Mesenchymal stem cell (in vitro differentiated cells and primary cell): Measurements from ENCODE around the gene KCNAB2.

Experiments
- DNase-seq: peaks from one replicate; pipeline ENCODE4 v3.0.0-alpha.2; 2013
- H2AFZ ChIP-seq: one replicate; pipeline ENCODE4 v1.6.1; 2013; ENCODE audit warnings: low read depth, mild to moderate bottlenecking, control low read depth, inconsistent platforms, low read length, moderate library complexity
- H2AK5ac ChIP-seq: 2 replicates; pipeline ENCODE4 v1.6.1; 2013; ENCODE audit warnings: low read length, moderate library complexity, mild to moderate bottlenecking, inconsistent platforms; ENCODE audit not compliant: severe bottlenecking
- H2BK120ac ChIP-seq: one replicate; pipeline ENCODE4 v1.6.1; 2013; ENCODE audit warnings: low read depth, mild to moderate bottlenecking, inconsistent platforms, low read length, moderate library complexity
- H2BK12ac ChIP-seq, 2 experiments: one replicate each; pipeline ENCODE4 v1.6.1; 2013; ENCODE audit warnings: inconsistent platforms in 2 of 2, low read length in 2 of 2, mild to moderate bottlenecking in 2 of 2, moderate library complexity in 2 of 2, control low read depth in 1 of 2
- H2BK15ac ChIP-seq: one replicate; pipeline ENCODE4 v1.6.1; 2013; ENCODE audit warnings: mild to moderate bottlenecking, low read depth, inconsistent platforms; ENCODE audit not compliant: poor library complexity, severe bottlenecking
- H2BK5ac ChIP-seq: 2 replicates; pipeline ENCODE4 v1.6.1; 2013; ENCODE audit warnings: low read depth, mild to moderate bottlenecking, low read length, control low read depth, inconsistent platforms; ENCODE audit not compliant: poor library complexity, severe bottlenecking
- H3K14ac ChIP-seq, 2 experiments: one replicate each; pipeline ENCODE4 v1.6.1; 2013; ENCODE audit warnings: inconsistent platforms in 2 of 2, low read length in 2 of 2, control low read depth in 1 of 2, mild to moderate bottlenecking in 1 of 2, moderate library complexity in 1 of 2
- H3K18ac ChIP-seq, 2 experiments: one replicate each; pipeline ENCODE4 v1.6.1; 2013; ENCODE audit warnings: inconsistent platforms in 2 of 2, low read length in 2 of 2, control low read depth in 1 of 2, low read depth in 1 of 2, mild to moderate bottlenecking in 1 of 2
- H3K23ac ChIP-seq, 2 experiments: one replicate each; pipeline ENCODE4 v1.6.1; 2013; ENCODE audit warnings: inconsistent platforms in 2 of 2, low read length in 2 of 2, mild to moderate bottlenecking in 2 of 2, moderate library complexity in 2 of 2, control low read depth in 1 of 2
- H3K27ac ChIP-seq: 2 replicates; pipeline ENCODE4 v1.5.1; 2013; ENCODE audit warnings: mild to moderate bottlenecking, moderate library complexity, low read length, control low read depth, inconsistent platforms; ENCODE audit not compliant: poor library complexity, severe bottlenecking
- H3K27me3 ChIP-seq, 2 experiments: 2 replicates each; pipeline versions ENCODE4 v1.6.1 to v1.7.0; 2013; ENCODE audit warnings: low read length in 2 of 2, mild to moderate bottlenecking in 2 of 2, moderate library complexity in 2 of 2, control low read depth in 1 of 2, inconsistent platforms in 1 of 2; ENCODE audit not compliant: control insufficient read depth in 1 of 2, insufficient read depth in 1 of 2
- H3K36me3 ChIP-seq, 2 experiments: 2 replicates each; pipeline versions ENCODE4 v1.6.1 to v1.7.0; 2013; ENCODE audit warnings: low read length in 2 of 2, control low read depth in 1 of 2, inconsistent platforms in 1 of 2, low read depth in 1 of 2, mild to moderate bottlenecking in 1 of 2; ENCODE audit not compliant: insufficient read depth in 2 of 2, control insufficient read depth in 1 of 2
- H3K4ac ChIP-seq, 2 experiments: one replicate each; pipeline ENCODE4 v1.6.1; 2013; ENCODE audit warnings: inconsistent platforms in 2 of 2, low read length in 2 of 2, mild to moderate bottlenecking in 2 of 2, moderate library complexity in 2 of 2, control low read depth in 1 of 2, low read depth in 1 of 2
- H3K4me1 ChIP-seq: 2 replicates; pipeline ENCODE4 v1.6.1; 2013; ENCODE audit warnings: low read depth, low read length, control low read depth; ENCODE audit not compliant: control insufficient read depth, insufficient read depth
- H3K4me2 ChIP-seq: 2 replicates; pipeline ENCODE4 v1.6.1; 2013; ENCODE audit warnings: low read length, mild to moderate bottlenecking, inconsistent platforms; ENCODE audit not compliant: poor library complexity, severe bottlenecking
- H3K4me3 ChIP-seq, 2 experiments: 2 replicates each; pipeline versions ENCODE4 v1.5.1 to v1.7.0; 2013; ENCODE audit warnings: low read length in 2 of 2, mild to moderate bottlenecking in 2 of 2, control low read depth in 1 of 2, low read depth in 1 of 2; ENCODE audit not compliant: insufficient read depth in 1 of 2
- H3K79me1 ChIP-seq: replicated peaks from 2 replicates; pipeline ENCODE4 v1.6.1; 2013; ENCODE audit warnings: mild to moderate bottlenecking, control low read depth, low read length, inconsistent platforms; ENCODE audit not compliant: poor library complexity, severe bottlenecking
- H3K9ac ChIP-seq: 2 replicates; pipeline ENCODE4 v1.7.0; 2013; ENCODE audit warnings: mild to moderate bottlenecking, low read length, moderate library complexity
- H3K9me3 ChIP-seq: 2 replicates; pipeline ENCODE4 v1.7.0; 2013; ENCODE audit warnings: mild to moderate bottlenecking, low read length; ENCODE audit not compliant: control insufficient read depth
- H4K8ac ChIP-seq: one replicate; pipeline ENCODE4 v1.6.1; 2013; ENCODE audit warnings: inconsistent platforms, mild to moderate bottlenecking, low read length, moderate library complexity
- H4K91ac ChIP-seq: one replicate; pipeline ENCODE4 v1.6.1; 2013; ENCODE audit warnings: mild to moderate bottlenecking, low read length, inconsistent platforms
- WGBS: methylation state at CpG from one replicate; pipeline ENCODE4 v1.1.7; 2013; ENCODE audit warnings: mixed read lengths; 5-methylcytosine and 5-hydroxymethylcytosine counted together

KCNAB2 gene

DNA sequence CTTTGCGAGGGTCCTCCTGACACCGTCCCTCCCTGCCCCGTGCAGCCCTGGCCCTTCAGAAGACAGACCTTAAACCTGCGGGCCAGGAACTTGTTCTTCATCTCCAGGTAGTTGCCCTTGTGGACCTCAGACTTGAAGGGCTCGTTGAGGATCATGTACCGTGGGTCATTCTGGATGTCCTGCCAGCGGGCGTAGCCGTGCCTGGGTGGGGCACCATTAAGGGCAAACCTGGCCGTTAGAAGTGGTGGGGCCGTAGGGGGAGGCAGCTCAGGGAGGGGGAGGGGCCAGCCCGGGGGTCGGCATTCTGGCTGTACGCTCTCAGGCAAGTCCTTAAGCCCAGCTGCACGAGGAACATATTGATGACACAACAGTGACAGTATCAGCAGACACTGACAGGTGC is 64.6 kb downstream of the KCNAB2 start:
- Histone ChIP-seq H3K36me3 (no peaks in the 10 kb centered on the region), H3K27me3 (peaks cover 0 to 53% of the 10 kb centered on the region in 2 experiments), H3K18ac (no peak overlapping the region), H2BK120ac (no peak overlapping the region), H3K79me1 (no peaks in the 10 kb centered on the region), H2BK15ac (no peak overlapping the region), H4K91ac (no peak overlapping the region), H2BK5ac (no peak overlapping the region), H3K4ac (no peak overlapping the region), H3K14ac (no peak overlapping the region), H3K9me3 (no peaks in the 10 kb centered on the region), H4K8ac (no peak overlapping the region), H3K4me3 (no peak overlapping the region), H3K27ac (no peak overlapping the region), H3K4me1 (peaks cover 4% of the 10 kb centered on the region), H3K9ac (no peak overlapping the region), H2AFZ (no peak overlapping the region), H2AK5ac (no peak overlapping the region), H2BK12ac (no peak overlapping the region), H3K4me2 (no peak overlapping the region), H3K23ac (no peak overlapping the region)
- no peak for DNase-seq
- WGBS, result 89% methylated on average over 15 of the region's 15 CpGs

- H2BK12ac ChIP-seq, result no peak overlapping the region
These were observed 65.9 kb downstream of the KCNAB2 start for GRCh38 chr1:6111571-6111970.

GRCh38 chr1:6111991-6112689 is 66.5 kb downstream of the KCNAB2 start:
- Histone ChIP-seq H3K36me3 (no peaks in the 10 kb centered on the region), H2BK12ac (no peak overlapping the region), H3K9ac (no peak overlapping the region), H3K27me3 (peaks cover 0 to 46% of the 10 kb centered on the region in 2 experiments), H2BK15ac (no peak overlapping the region), H2AK5ac (no peak overlapping the region), H2BK120ac (no peak overlapping the region), H3K27ac (no peak overlapping the region), H3K9me3 (no peaks in the 10 kb centered on the region), H4K8ac (no peak overlapping the region), H3K4me3 (no peak overlapping the region), H3K14ac (no peak overlapping the region), H3K4me2 (no peak overlapping the region), H3K79me1 (no peaks in the 10 kb centered on the region), H3K18ac (no peak overlapping the region), H2AFZ (no peak overlapping the region), H4K91ac (no peak overlapping the region), H3K4ac (no peak overlapping the region), H3K23ac (no peak overlapping the region), H3K4me1 (peaks cover 4% of the 10 kb centered on the region), H2BK5ac (no peak overlapping the region)
- WGBS, result 90% methylated on average over 13 of the region's 13 CpGs
- no peak for DNase-seq

More at GRCh38 chr1:6111571-6111970, 65.9 kb downstream of the KCNAB2 start:
- H2BK120ac ChIP-seq, result no peak overlapping the region
- no peak overlapping the region for H3K23ac ChIP-seq
- no peak overlapping the region for H3K4ac ChIP-seq
- WGBS, result 90% methylated on average over 22 of the region's 24 CpGs
- H3K18ac ChIP-seq, result no peak overlapping the region
- no peak overlapping the region for H4K91ac ChIP-seq
- peaks cover 4% of the 10 kb centered on the region for H3K4me1 ChIP-seq
- H3K9me3 ChIP-seq, result no peaks in the 10 kb centered on the region
- H2AK5ac ChIP-seq, result no peak overlapping the region
- H3K36me3 ChIP-seq, result no peaks in the 10 kb centered on the region
- H3K27ac ChIP-seq, result no peak overlapping the region
- H3K27me3 ChIP-seq, result peaks cover 0 to 46% of the 10 kb centered on the region in 2 experiments
- H3K4me2 ChIP-seq, result no peak overlapping the region
- no peak overlapping the region for H3K4me3 ChIP-seq
- no peak overlapping the region for H3K14ac ChIP-seq
- H4K8ac ChIP-seq, result no peak overlapping the region
- H2BK15ac ChIP-seq, result no peak overlapping the region
- H2AFZ ChIP-seq, result no peak overlapping the region
- H3K79me1 ChIP-seq, result no peaks in the 10 kb centered on the region
- no peak for DNase-seq
- H2BK5ac ChIP-seq, result no peak overlapping the region
- no peak overlapping the region for H3K9ac ChIP-seq

DNA sequence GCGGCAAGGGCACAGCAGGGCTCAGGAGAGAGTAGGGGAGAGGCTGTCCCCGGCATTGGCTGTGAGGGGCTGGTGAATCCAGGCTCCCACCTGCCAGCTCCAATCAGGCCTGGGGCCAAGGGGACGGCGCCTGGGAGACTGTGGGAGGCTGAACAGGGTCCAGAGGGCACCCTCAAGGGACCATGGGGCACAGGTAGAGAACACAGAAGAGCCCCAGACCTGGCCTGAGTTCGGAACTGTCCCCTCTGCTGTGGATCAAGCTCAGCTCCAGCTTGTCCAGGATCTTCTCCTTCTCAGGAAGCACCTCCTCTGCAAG is 67.0 kb downstream of the KCNAB2 start:
- Histone ChIP-seq H2AFZ (no peak overlapping the region), H3K4me1 (peaks cover 4% of the 10 kb centered on the region), H3K27me3 (peaks cover 0 to 46% of the 10 kb centered on the region in 2 experiments), H4K8ac (no peak overlapping the region), H3K79me1 (no peaks in the 10 kb centered on the region), H2BK5ac (no peak overlapping the region), H3K14ac (no peak overlapping the region), H4K91ac (no peak overlapping the region), H3K18ac (no peak overlapping the region), H2AK5ac (no peak overlapping the region), H3K27ac (no peak overlapping the region), H3K23ac (no peak overlapping the region), H2BK12ac (no peak overlapping the region), H2BK15ac (no peak overlapping the region), H3K4me2 (no peak overlapping the region), H3K9ac (no peak overlapping the region), H3K36me3 (no peaks in the 10 kb centered on the region), H3K9me3 (no peaks in the 10 kb centered on the region), H3K4me3 (no peak overlapping the region), H3K4ac (no peak overlapping the region), H2BK120ac (no peak overlapping the region)
- DNase-seq, result no peak
- WGBS, result 58% methylated on average over 5 of the region's 5 CpGs
